MCF 10A (cell line): ENCODE measurements around the gene GATAD2A. TPM values are rescaled to one million over a fixed set of nuclear protein-coding genes. Genes with fewer than 3 reads are reported as not detected.

Source experiments
- BruUV-seq: library from RNA; stranded (reverse); fragments of 400-500 nt; replicated peaks from 2 replicates; lab custom pipeline; 2021; lab: Mats Ljungman, UMichigan
- CTCF ChIA-PET: fragments of 300-600 bp; sonication (Branson Sonifier 250); formaldehyde crosslinking; extraction: SDS; loops from one replicate; lab custom pipeline; 2021; ENCODE audit warnings: antibody characterized with exemption, inconsistent platforms; lab: Yijun Ruan, JAX
- POLR2A ChIA-PET: fragments of 300-600, 350-650 bp; sonication (Branson Sonifier 250); formaldehyde crosslinking; extraction: SDS; loops from one replicate; lab custom pipeline; 2020; ENCODE audit warnings: antibody characterized with exemption, inconsistent platforms; lab: Yijun Ruan, JAX
- DNase-seq: peaks from one replicate; pipeline ENCODE4 v3.0.0-alpha.2; 2018; ENCODE audit not compliant: unreplicated experiment
- H3K27ac Mint-ChIP-seq: one replicate; pipeline ENCODE4 v1.8.0; 2022; ENCODE audit warnings: mild to moderate bottlenecking, low read depth, mixed read lengths; ENCODE audit not compliant: unreplicated experiment
- H3K27me3 Mint-ChIP-seq: one replicate; pipeline ENCODE4 v1.8.0; 2022; ENCODE audit warnings: mixed read lengths; ENCODE audit not compliant: insufficient read depth, unreplicated experiment
- H3K36me3 Mint-ChIP-seq: one replicate; pipeline ENCODE4 v1.8.0; 2022; ENCODE audit warnings: mild to moderate bottlenecking, moderate library complexity, mixed read lengths; ENCODE audit not compliant: insufficient read depth, unreplicated experiment
- H3K4me1 Mint-ChIP-seq: one replicate; pipeline ENCODE4 v1.8.0; 2022; ENCODE audit warnings: mixed read lengths; ENCODE audit not compliant: insufficient read depth, unreplicated experiment
- H3K4me3 Mint-ChIP-seq: one replicate; pipeline ENCODE4 v1.8.0; 2022; ENCODE audit warnings: mild to moderate bottlenecking, moderate library complexity, mixed read lengths; ENCODE audit not compliant: unreplicated experiment
- H3K9me3 Mint-ChIP-seq: one replicate; pipeline ENCODE4 v1.8.0; 2022; ENCODE audit warnings: mixed read lengths; ENCODE audit not compliant: unreplicated experiment
- CTCF ChIP-seq: fragments of 200-600 bp; IDR thresholded peaks from one replicate; pipeline ENCODE4 v1.8.0; 2022; ENCODE audit warnings: antibody characterized with exemption, mild to moderate bottlenecking; ENCODE audit not compliant: unreplicated experiment
- intact Hi-C: fragments of 100-400 bp; cut with micrococcal nuclease; formaldehyde crosslinking; loops from 2 replicates; pipeline ENCODE4 v1.14.1; 2022
- total RNA-seq: library from RNA; stranded (reverse); gene quantifications from 2 replicates; pipeline ENCODE4 v1.2.3, GENCODE V29; 2022

GATAD2A gene
- total RNA-seq, 1 experiment from 2014 or later: 91.5 TPM

GRCh38 chr19:19445911-19446361, 40.5 kb downstream of the GATAD2A start:
- H3K4me3 Mint-ChIP-seq: no peak overlapping the region
- intact Hi-C loops: no loop called here
- POLR2A ChIA-PET: interaction anchor here (0.6 kb wide), 1 partner anchor 46 kb away, joined by 3 read pairs; no protein-coding TSS in a partner anchor

GRCh38 chr19:19446655-19447437, 41.4 kb downstream of the GATAD2A start:
- Mint-ChIP-seq H3K27me3 (no peaks in the 10 kb centered on the region), H3K4me3 (no peak overlapping the region), H3K9me3 (no peaks in the 10 kb centered on the region), H3K4me1 (peaks cover 26% of the 10 kb centered on the region), H3K36me3 (peaks cover 6% of the 10 kb centered on the region), H3K27ac (peak overlapping the region; percentile 5)
- no peak for TF ChIP-seq CTCF
- POLR2A ChIA-PET: no interaction called here
- BruUV-seq: no TSS peak
- CTCF ChIA-PET: no interaction called here
- no peak for DNase-seq
- intact Hi-C loops: no loop called here

More at GRCh38 chr19:19445911-19446361, 40.5 kb downstream of the GATAD2A start:
- H3K36me3 Mint-ChIP-seq: peaks cover 7% of the 10 kb centered on the region
- no peaks in the 10 kb centered on the region for H3K27me3 Mint-ChIP-seq
- H3K27ac Mint-ChIP-seq: no peak overlapping the region
- no peak for TF ChIP-seq CTCF
- BruUV-seq: no TSS peak
- H3K9me3 Mint-ChIP-seq: no peaks in the 10 kb centered on the region
- CTCF ChIA-PET: no interaction called here
- no peak for DNase-seq
- peaks cover 25% of the 10 kb centered on the region for H3K4me1 Mint-ChIP-seq

GRCh38 chr19:19447536-19448237, 42.2 kb downstream of the GATAD2A start:
- H3K4me1 Mint-ChIP-seq: peaks cover 31% of the 10 kb centered on the region
- H3K27me3 Mint-ChIP-seq: no peaks in the 10 kb centered on the region
- ChIA-PET POLR2A (no interaction called here), CTCF (interaction anchor here (1.3 to 1.4 kb wide), 3 partner anchors 10 to 81 kb away, joined by 3 to 6 read pairs (median 3); no protein-coding TSS in a partner anchor)
- no peaks in the 10 kb centered on the region for H3K9me3 Mint-ChIP-seq
- no peak overlapping the region for H3K27ac Mint-ChIP-seq
- intact Hi-C loops: no loop called here
- no peak overlapping the region for H3K4me3 Mint-ChIP-seq
- no peak for DNase-seq
- TF ChIP-seq CTCF: no peak
- peaks cover 7% of the 10 kb centered on the region for H3K36me3 Mint-ChIP-seq
- BruUV-seq: no TSS peak

- POLR2A ChIA-PET: no interaction called here
- no peak overlapping the region for H3K4me3 Mint-ChIP-seq
- peaks cover 31% of the 10 kb centered on the region for H3K4me1 Mint-ChIP-seq
- no peaks in the 10 kb centered on the region for H3K9me3 Mint-ChIP-seq
- H3K36me3 Mint-ChIP-seq: peaks cover 12% of the 10 kb centered on the region
- no peak overlapping the region for H3K27ac Mint-ChIP-seq
- CTCF ChIA-PET: interaction anchor here (1.1 to 1.4 kb wide), 4 partner anchors 10 to 81 kb away, joined by 3 to 7 read pairs (median 4); no protein-coding TSS in a partner anchor
- intact Hi-C loops: no loop called here
- no peak for DNase-seq
- no peak for TF ChIP-seq CTCF
- H3K27me3 Mint-ChIP-seq: no peaks in the 10 kb centered on the region
- BruUV-seq: no TSS peak
Observed at GRCh38 chr19:19448238-19448544, 42.7 kb downstream of the GATAD2A start.
